IPS-20b (cell line): Measurements from ENCODE around the gene TCEAL3.
"Not testable (repeated sequence)": the region's sequence is repeated elsewhere in the genome, so short reads cannot be mapped to it uniquely, and the experiment has no call there.

ENCODE experiments used
- H3K27ac ChIP-seq: one replicate; pipeline ENCODE4 v1.5.1; 2013; ENCODE audit warnings: low read length
- H3K27me3 ChIP-seq: 2 replicates; pipeline ENCODE4 v1.6.1; 2013; ENCODE audit warnings: mild to moderate bottlenecking, low read length, inconsistent platforms; ENCODE audit not compliant: insufficient read depth
- H3K36me3 ChIP-seq: 2 replicates; pipeline ENCODE4 v1.6.1; 2013; ENCODE audit warnings: low read depth, mild to moderate bottlenecking, inconsistent platforms, low read length, moderate library complexity; ENCODE audit not compliant: insufficient read depth
- H3K4me1 ChIP-seq: 2 replicates; pipeline ENCODE4 v1.6.1; 2013; ENCODE audit warnings: mild to moderate bottlenecking, control low read depth, inconsistent platforms, low read length, moderate library complexity; ENCODE audit not compliant: insufficient read depth
- H3K4me3 ChIP-seq: 2 replicates; pipeline ENCODE4 v1.5.1; 2013; ENCODE audit warnings: mild to moderate bottlenecking, low read length, inconsistent platforms
- H3K9ac ChIP-seq: 2 replicates; pipeline ENCODE4 v1.6.1; 2013; ENCODE audit warnings: low read depth, mild to moderate bottlenecking, inconsistent platforms, low read length, moderate library complexity
- H3K9me3 ChIP-seq: 2 replicates; pipeline ENCODE4 v1.6.1; 2013; ENCODE audit warnings: mild to moderate bottlenecking, low read depth, low read length, inconsistent platforms; ENCODE audit not compliant: insufficient read depth

Gene TCEAL3

DNA sequence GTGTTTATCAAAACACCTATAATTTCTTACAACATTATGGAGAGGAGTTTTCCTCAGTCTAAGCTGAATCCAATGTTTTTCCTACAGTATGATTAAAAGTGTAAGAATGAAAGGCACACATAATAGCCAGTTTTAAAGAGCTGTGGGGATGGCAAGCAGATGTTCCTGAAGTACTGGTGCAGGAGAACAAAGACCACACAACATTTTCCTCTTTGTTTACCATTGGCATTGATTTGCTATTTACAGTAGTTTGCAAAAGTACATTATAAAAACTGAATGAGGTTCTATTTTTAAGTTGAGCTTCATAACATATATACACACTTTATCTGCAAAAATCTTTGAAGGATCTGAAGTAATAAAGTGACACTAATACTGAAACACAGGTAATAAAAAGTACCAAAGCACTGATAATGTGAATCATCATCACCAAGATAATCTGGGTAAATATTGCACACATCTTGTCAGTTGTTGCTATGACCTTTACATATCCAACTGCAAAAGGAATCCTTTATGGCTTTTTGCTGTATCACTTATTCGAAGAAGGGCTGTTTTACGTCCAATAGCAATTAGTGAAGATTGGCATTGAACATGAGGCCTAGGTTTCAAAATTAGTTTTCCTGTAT lies 43.5 kb downstream of the TCEAL3 start:
- H3K4me3 ChIP-seq = no peak overlapping the region
- no peaks in the 10 kb centered on the region for H3K27me3 ChIP-seq
- no peaks in the 10 kb centered on the region for H3K4me1 ChIP-seq
- H3K9ac ChIP-seq = no peak overlapping the region
- H3K27ac ChIP-seq = no peak overlapping the region
- H3K36me3 ChIP-seq = no peaks in the 10 kb centered on the region
- H3K9me3 ChIP-seq = no peaks in the 10 kb centered on the region

GRCh38 chrX:103655230-103656000 lies 47.7 kb downstream of the TCEAL3 start:
- not testable (repeated sequence) for H3K36me3 ChIP-seq, H3K4me1 ChIP-seq, H3K27me3 ChIP-seq, H3K4me3 ChIP-seq, H3K9ac ChIP-seq, H3K27ac ChIP-seq, H3K9me3 ChIP-seq

- H3K36me3 ChIP-seq = no peaks in the 10 kb centered on the region
- no peaks in the 10 kb centered on the region for H3K4me1 ChIP-seq
- no peak overlapping the region for H3K27ac ChIP-seq
- H3K9ac ChIP-seq = no peak overlapping the region
- no peaks in the 10 kb centered on the region for H3K9me3 ChIP-seq
- no peaks in the 10 kb centered on the region for H3K27me3 ChIP-seq
- H3K4me3 ChIP-seq = no peak overlapping the region
These were observed 48.9 kb downstream of the TCEAL3 start for GRCh38 chrX:103656617-103657016.

DNA sequence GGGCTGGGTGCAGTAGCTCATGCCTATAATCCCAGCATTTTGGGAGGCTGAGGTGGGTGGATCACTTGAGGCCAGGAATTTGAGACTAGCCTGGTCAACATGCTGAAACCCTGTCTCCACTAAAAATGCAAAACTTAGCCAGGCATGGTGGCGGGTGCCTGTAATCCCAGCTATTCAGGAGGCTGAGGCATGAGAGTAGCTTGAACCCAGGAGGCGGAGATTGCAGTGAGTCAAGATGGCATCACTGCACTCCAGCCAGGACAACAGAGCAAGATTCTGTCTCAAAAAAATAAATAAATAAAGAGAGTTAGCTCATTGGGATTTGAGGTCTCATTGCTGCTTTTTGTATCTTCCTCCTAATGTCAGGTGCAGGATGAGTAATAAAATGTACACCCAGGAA lies 49.3 kb downstream of the TCEAL3 start:
- not testable (repeated sequence) for H3K4me1 ChIP-seq, H3K9me3 ChIP-seq, H3K9ac ChIP-seq, H3K27me3 ChIP-seq, H3K36me3 ChIP-seq, H3K27ac ChIP-seq, H3K4me3 ChIP-seq

DNA sequence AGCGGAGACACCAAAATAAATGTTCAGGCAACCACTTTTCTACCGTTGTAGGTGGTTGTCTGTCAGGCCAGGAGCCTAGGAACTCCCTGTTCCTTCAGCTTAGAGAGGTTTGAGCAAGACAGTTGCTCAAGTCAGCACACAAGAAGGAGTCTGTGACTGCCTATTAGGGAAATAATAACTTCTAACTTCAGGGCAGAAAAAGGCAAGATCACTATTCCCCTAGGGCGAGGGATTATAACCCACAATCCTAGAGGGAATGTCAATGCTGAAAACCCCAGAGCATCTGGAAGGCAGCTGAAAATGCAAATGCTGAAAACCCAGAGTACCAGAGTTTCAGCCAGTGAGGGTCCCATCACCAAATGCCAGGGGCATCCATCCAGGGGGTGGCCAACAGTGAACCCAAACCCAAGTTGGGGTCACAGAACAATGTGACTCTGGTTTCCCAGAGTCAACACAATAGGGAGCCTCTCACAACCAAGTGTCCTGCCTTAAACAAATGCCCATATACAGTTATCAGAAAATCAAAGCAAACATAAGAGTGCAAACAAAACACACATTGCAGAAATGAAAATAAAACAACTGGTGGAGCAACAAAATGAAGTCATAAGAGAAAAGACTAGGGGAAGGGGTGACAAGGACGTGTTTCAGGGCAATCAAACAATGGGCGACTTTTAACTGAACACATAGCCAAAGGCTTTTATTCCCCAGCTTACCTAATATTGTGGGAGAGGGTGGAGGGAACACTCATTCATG lies 51.1 kb downstream of the TCEAL3 start:
- H3K27me3 ChIP-seq = no peaks in the 10 kb centered on the region
- H3K4me3 ChIP-seq = no peak overlapping the region
- no peak overlapping the region for H3K27ac ChIP-seq
- H3K9me3 ChIP-seq = no peaks in the 10 kb centered on the region
- no peaks in the 10 kb centered on the region for H3K36me3 ChIP-seq
- no peaks in the 10 kb centered on the region for H3K4me1 ChIP-seq
- no peak overlapping the region for H3K9ac ChIP-seq

DNA sequence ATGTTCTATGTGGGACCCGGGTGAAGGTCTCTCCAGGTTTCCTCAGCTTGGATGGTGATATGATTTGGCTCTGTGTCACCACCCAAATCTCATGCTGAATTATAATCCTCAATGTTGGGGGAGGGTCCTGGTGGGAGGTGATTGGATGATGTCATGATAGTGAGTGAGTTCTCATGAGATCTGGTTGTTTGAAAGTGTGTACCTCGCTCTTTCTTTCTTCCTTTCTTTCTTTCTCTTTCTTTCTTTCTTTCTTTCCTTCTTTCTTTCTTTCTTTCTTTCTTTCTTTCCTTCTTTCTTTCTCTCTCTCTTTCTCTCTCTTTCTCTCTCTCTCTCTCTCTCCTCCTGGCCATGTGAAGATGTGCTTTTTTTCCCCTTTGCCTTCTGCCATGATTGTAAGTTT lies 51.7 kb downstream of the TCEAL3 start:
- H3K27ac ChIP-seq, H3K4me1 ChIP-seq, H3K36me3 ChIP-seq, H3K9ac ChIP-seq, H3K27me3 ChIP-seq, H3K9me3 ChIP-seq, H3K4me3 ChIP-seq: not testable (repeated sequence)
